Fibroblast of villous mesenchyme (primary cell): ENCODE measurements around the gene SLAMF6. TPM values are rescaled to one million over a fixed set of nuclear protein-coding genes. Genes with fewer than 3 reads are reported as not detected.
"Not testable (repeated sequence)": the region's sequence is repeated elsewhere in the genome, so short reads cannot be mapped to it uniquely, and the experiment has no call there.

Experiments used
- DNase-seq: peaks from one replicate; pipeline ENCODE4 v3.0.0-alpha.2; 2010; ENCODE audit warnings: low read depth
- H3K4me3 ChIP-seq: 2 replicates; pipeline ENCODE4 v1.5.1; 2011; ENCODE audit warnings: low read depth, mild to moderate bottlenecking, low read length
- total RNA-seq: library from RNA; depleted of rRNA; stranded (reverse); fragments of >200 nt; gene quantifications from 2 replicates; pipeline ENCODE4 v1.2.3, GENCODE V29; 2012
- TF ChIP-seq, protein P1 (sequence below): IDR thresholded peaks from 2 replicates; pipeline ENCODE4 v1.5.1; 2012; ENCODE audit warnings: low read depth, mild to moderate bottlenecking, low read length; ENCODE audit not compliant: insufficient read depth

SLAMF6 gene
- total RNA-seq, 1 donor, result not detected

GRCh38 chr1:160491017-160491416 lies 32.0 kb downstream of the SLAMF6 start:
- no peak overlapping the region for H3K4me3 ChIP-seq
- DNase-seq, result no peak
- TF ChIP-seq, protein P1, sequence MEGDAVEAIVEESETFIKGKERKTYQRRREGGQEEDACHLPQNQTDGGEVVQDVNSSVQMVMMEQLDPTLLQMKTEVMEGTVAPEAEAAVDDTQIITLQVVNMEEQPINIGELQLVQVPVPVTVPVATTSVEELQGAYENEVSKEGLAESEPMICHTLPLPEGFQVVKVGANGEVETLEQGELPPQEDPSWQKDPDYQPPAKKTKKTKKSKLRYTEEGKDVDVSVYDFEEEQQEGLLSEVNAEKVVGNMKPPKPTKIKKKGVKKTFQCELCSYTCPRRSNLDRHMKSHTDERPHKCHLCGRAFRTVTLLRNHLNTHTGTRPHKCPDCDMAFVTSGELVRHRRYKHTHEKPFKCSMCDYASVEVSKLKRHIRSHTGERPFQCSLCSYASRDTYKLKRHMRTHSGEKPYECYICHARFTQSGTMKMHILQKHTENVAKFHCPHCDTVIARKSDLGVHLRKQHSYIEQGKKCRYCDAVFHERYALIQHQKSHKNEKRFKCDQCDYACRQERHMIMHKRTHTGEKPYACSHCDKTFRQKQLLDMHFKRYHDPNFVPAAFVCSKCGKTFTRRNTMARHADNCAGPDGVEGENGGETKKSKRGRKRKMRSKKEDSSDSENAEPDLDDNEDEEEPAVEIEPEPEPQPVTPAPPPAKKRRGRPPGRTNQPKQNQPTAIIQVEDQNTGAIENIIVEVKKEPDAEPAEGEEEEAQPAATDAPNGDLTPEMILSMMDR, result no peak

- no peak overlapping the region for H3K4me3 ChIP-seq
- TF ChIP-seq, protein P1, result no peak
- no peak for DNase-seq
Measured at GRCh38 chr1:160489513-160490261, 33.4 kb downstream of the SLAMF6 start.

DNA sequence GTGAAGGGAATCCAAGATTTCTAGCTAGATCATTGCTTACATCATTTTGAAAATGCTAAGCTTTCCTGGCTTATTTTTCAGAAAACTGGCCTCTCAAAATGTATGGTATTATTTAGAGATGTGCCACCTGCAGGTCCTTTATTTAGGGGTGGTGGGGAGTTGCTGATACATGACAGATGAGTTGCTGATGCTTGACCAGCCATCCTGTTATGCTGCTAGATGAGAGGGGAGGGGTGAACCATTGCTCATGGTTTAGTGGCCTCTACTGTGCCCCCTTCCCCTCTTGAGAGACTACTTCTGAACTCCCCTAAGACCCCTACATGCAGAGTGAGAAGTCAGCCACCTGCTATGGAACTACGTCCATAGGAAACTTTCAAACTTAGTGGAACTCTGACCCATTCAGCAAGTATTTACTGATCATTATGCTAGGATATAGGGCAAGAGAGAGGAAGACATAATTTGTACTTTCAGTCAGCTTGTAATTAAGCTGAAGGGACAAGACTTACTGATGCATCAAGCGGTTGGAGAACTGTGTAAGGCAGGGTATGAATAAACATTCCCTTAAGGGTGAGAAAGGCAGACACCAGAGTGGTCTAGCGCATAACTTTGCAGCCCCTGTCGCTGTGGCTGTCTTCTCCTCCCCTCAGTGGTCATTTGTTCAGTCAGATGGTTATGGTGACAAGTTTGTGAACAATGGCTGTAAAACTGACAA lies 34.6 kb downstream of the SLAMF6 start:
- TF ChIP-seq, protein P1, result no peak
- DNase-seq, result no peak

DNA sequence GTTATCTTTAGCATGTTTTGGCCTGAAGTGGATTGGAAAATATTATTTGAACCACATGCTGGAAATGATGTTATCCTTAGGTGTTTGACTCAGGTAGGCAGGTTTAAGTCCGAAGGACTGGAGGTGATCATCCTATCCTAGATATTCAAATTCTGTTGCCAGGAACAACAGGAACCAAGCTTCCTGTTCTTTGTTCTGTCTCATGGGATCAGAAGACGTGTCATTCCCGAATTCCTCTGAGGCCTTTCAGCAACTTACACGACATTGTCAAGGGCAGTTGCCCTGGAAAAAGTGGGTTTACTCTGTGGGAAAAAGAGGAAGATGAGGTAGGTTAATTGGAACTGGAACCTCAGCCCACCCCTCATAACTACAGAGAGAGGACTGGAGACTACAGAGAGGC lies 36.6 kb downstream of the SLAMF6 start:
- no peak for DNase-seq
- H3K4me3 ChIP-seq, result no peak overlapping the region
- TF ChIP-seq, protein P1, result no peak

More for the DNA sequence above, 34.6 kb downstream of the SLAMF6 start:
- no peak overlapping the region for H3K4me3 ChIP-seq

GRCh38 chr1:160483505-160484185 lies 39.4 kb downstream of the SLAMF6 start:
- TF ChIP-seq, protein P1, result no peak
- DNase-seq, result no peak
- H3K4me3 ChIP-seq, result no peak overlapping the region

DNA sequence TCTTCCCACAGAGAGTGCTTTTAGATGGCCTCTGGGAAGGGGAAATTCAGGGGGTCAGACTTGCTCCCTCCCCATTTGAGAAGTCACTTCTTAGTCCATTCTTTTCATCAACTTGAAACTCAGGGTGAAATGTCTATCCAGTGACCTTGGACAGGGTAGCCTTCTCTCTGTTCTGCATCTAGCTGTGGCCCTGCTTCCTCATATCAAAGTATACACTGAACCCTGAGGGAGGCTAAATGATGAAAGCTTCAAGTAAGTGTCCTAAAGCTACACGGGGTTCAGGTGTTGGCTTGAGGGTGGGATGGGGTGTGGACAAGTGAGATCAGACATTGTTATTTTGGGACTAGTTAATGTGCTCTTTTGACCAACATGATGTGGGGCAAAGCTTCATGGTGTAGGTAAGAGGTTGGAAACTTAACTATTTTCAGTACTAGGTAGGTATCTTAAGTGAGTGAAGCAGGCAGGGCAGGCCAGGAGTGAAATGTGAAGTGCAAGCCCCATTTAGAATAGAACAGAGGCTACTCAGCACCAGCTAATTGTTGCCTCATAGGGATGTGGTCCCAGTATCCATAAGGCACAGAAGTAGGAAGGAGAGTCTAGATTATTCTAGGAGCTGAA lies 41.0 kb downstream of the SLAMF6 start:
- no peak for DNase-seq
- TF ChIP-seq, protein P1, result no peak

GRCh38 chr1:160480781-160481180 lies 42.3 kb downstream of the SLAMF6 start:
- not testable (repeated sequence) for DNase-seq

More for the DNA sequence above, 41.0 kb downstream of the SLAMF6 start:
- no peak overlapping the region for H3K4me3 ChIP-seq

GRCh38 chr1:160479091-160479490 lies 44.0 kb downstream of the SLAMF6 start:
- not testable (repeated sequence) for H3K4me3 ChIP-seq, DNase-seq

More at GRCh38 chr1:160480781-160481180, 42.3 kb downstream of the SLAMF6 start:
- not testable (repeated sequence) for H3K4me3 ChIP-seq
